Endothelial cell of hepatic sinusoid (primary cell): Measurements from ENCODE around the gene PIWIL4.
"Not testable (repeated sequence)": the region's sequence is repeated elsewhere in the genome, so short reads cannot be mapped to it uniquely, and the experiment has no call there.

Source experiments
- in situ Hi-C: cut with HindIII; loops from 2 replicates; pipeline ENCODE4 v1.10.0; 2017; ENCODE audit warnings: low sequenced_read_pairs

PIWIL4 gene

GRCh38 chr11:94630221-94630620 lies 63.1 kb downstream of the PIWIL4 start:
- in situ Hi-C loops, result no loop called here

- in situ Hi-C loops, result no loop called here
Observed at GRCh38 chr11:94632356-94632755, 65.2 kb downstream of the PIWIL4 start.

GRCh38 chr11:94635072-94635471 lies 67.9 kb downstream of the PIWIL4 start:
- in situ Hi-C loops, result no loop called here

- in situ Hi-C loops, result no loop called here
Observed at GRCh38 chr11:94636388-94636949, 69.3 kb downstream of the PIWIL4 start.

GRCh38 chr11:94638301-94638901 lies 71.2 kb downstream of the PIWIL4 start:
- in situ Hi-C loops, result no loop called here

GRCh38 chr11:94638902-94639373 lies 71.8 kb downstream of the PIWIL4 start:
- in situ Hi-C loops, result no loop called here

- in situ Hi-C loops, result no loop called here
Observed at GRCh38 chr11:94639901-94640721, 72.9 kb downstream of the PIWIL4 start.

GRCh38 chr11:94641167-94641761 lies 74.1 kb downstream of the PIWIL4 start:
- in situ Hi-C loops, result no loop called here

GRCh38 chr11:94643186-94643585 lies 76.0 kb downstream of the PIWIL4 start:
- in situ Hi-C loops, result not testable (repeated sequence)

- in situ Hi-C loops, result no loop called here
Observed at GRCh38 chr11:94647926-94648325, 80.8 kb downstream of the PIWIL4 start.

- in situ Hi-C loops, result no loop called here
Observed at GRCh38 chr11:94648789-94649188, 81.6 kb downstream of the PIWIL4 start.

GRCh38 chr11:94649254-94649653 lies 82.1 kb downstream of the PIWIL4 start:
- in situ Hi-C loops, result no loop called here

- in situ Hi-C loops, result no loop called here
Observed at GRCh38 chr11:94649964-94650623, 82.9 kb downstream of the PIWIL4 start.

GRCh38 chr11:94650756-94651155 lies 83.6 kb downstream of the PIWIL4 start:
- in situ Hi-C loops, result no loop called here

- in situ Hi-C loops, result no loop called here
Observed at GRCh38 chr11:94652735-94653284, 85.6 kb downstream of the PIWIL4 start.

GRCh38 chr11:94653561-94653960 lies 86.4 kb downstream of the PIWIL4 start:
- in situ Hi-C loops, result no loop called here

GRCh38 chr11:94654201-94654600 lies 87.0 kb downstream of the PIWIL4 start:
- in situ Hi-C loops, result no loop called here

GRCh38 chr11:94655291-94655690 lies 88.1 kb downstream of the PIWIL4 start:
- in situ Hi-C loops, result no loop called here

GRCh38 chr11:94655956-94656355 lies 88.8 kb downstream of the PIWIL4 start:
- in situ Hi-C loops, result no loop called here

GRCh38 chr11:94656968-94657367 lies 89.8 kb downstream of the PIWIL4 start:
- in situ Hi-C loops, result no loop called here

- in situ Hi-C loops, result no loop called here
Observed at GRCh38 chr11:94657629-94658028, 90.5 kb downstream of the PIWIL4 start.
